ENCODE results near the gene PPP1R1A. TPM values are rescaled to one million over a fixed set of nuclear protein-coding genes. Genes with fewer than 3 reads are reported as not detected.

The PPP1R1A gene
- not detected in 2 replicates for total RNA-seq (2011; cell fraction: chromatin; rRNA removed; ENCODE audit: low replicate concordance)
- not detected in 2 replicates for total RNA-seq (2011; cell fraction: nucleolus; rRNA removed)
- total RNA-seq (2011; cell fraction: nucleoplasm; rRNA removed): not detected in 2 replicates
- not detected in 2 replicates for total RNA-seq (2014; rRNA removed)
- not detected in 2 replicates for total RNA-seq (2014; rRNA removed; fragmentation: Illumina TruSeq; extraction: Trizol)
- not detected in 2 replicates for total RNA-seq (2015; rRNA removed; fragmentation: Illumina TruSeq; extraction: Trizol)
- not detected in 2 replicates for total RNA-seq (2021)
- not detected in 2 replicates for polyA plus RNA-seq (2011; rRNA removed)
- polyA plus RNA-seq (2011; cell fraction: cytosol; rRNA removed): not detected in 2 replicates
- polyA plus RNA-seq (2011; cell fraction: nucleus; rRNA removed): not detected in 2 replicates
- polyA plus RNA-seq (2012): 0.07 TPM in 1 of 2 replicates, not detected in the other
- not detected in 2 replicates for polyA plus RNA-seq (2014; fragmentation: Illumina TruSeq; extraction: Trizol)
- not detected for polyA plus RNA-seq (2014; fragmentation: Nextera tagmentation; extraction: Ambion mirVana)
- polyA plus RNA-seq (2014; rRNA removed): not detected in 2 replicates
- not detected in 2 replicates for polyA minus RNA-seq (2011; rRNA and poly(A)+ RNA removed)
- not detected in 2 replicates for polyA minus RNA-seq (2011; cell fraction: cytosol; rRNA and poly(A)+ RNA removed)
- not detected in 2 replicates for polyA minus RNA-seq (2011; cell fraction: nucleus; rRNA and poly(A)+ RNA removed)
- Bru-seq, nascent RNA: not detected
- not detected for BruChase-seq, experiment 1, labeled RNA remaining after a 2-hour chase
- not detected for BruChase-seq, experiment 2, labeled RNA remaining after a 6-hour chase
- long read RNA-seq, experiment 1: 0 reads
- long read RNA-seq, experiment 2: 0 reads
- long read RNA-seq, experiment 3: 0 reads

- no TSS peak for BruUV-seq (replicated peaks)
- Histone ChIP-seq H3K36me3 (ENCODE audit: control insufficient read depth, insufficient read depth, low read length) (no peaks in the 10 kb centered on the region), H3K9me1 (ENCODE audit: control insufficient read depth, insufficient read depth, low read length) (no peaks in the 10 kb centered on the region), H3K27ac (ENCODE audit: extremely low read depth, low read depth, low read length) (no peak within 1 kb of the TSS), H2AFZ (ENCODE audit: low read depth, low read length) (no peak within 1 kb of the TSS), H3K79me2 (ENCODE audit: control insufficient read depth, insufficient read depth, low read length) (no peaks in the 10 kb centered on the region), H3K9me3 (replicated peaks; ENCODE audit: control insufficient read depth, insufficient read depth, low read depth, low read length) (no peaks in the 10 kb centered on the region), H3K4me3 (no peak within 1 kb of the TSS), H4K20me1 (replicated peaks; ENCODE audit: control insufficient read depth, insufficient read depth, low read length) (peaks cover 14% of the 10 kb centered on the region), H3K4me2 (ENCODE audit: insufficient read depth, low read length) (no peak within 1 kb of the TSS), H3K9ac (ENCODE audit: insufficient read depth in 1 of 2, low read depth in 2 of 2, low read length in 2 of 2) (no peak within 1 kb of the TSS), H3K4me1 (replicated peaks in 1 of 2; ENCODE audit: control insufficient read depth in 2 of 2, insufficient read depth in 2 of 2, low read length in 2 of 2) (peaks cover 0 to 9% of the 10 kb centered on the region in 2 experiments; a peak in 1 of 5 replicates), H3K27me3 (ENCODE audit: control insufficient read depth in 2 of 2, insufficient read depth in 2 of 2, low read length in 2 of 2) (peaks cover 38 to 79% of the 10 kb centered on the region in 2 experiments)
- ATAC-seq (no peak; the same call in 1 of the 3 replicates), DNase-seq (ENCODE audit: extremely low read depth in 1 of 4, low spot score in 3 of 4) (peak in 2 of 4 experiments; percentile 64 to 65), FAIRE-seq (no peak)
- ChIA-PET POLR2A (no interaction called here), CTCF (ENCODE audit: low intra/inter-chr PET ratio) (no interaction called here)
- WGBS (ENCODE audit: insufficient coverage, low coverage, missing lambda C conversion rate): 5% methylated on average over 40 of the region's 77 CpGs
- peak; percentile 37; the same call in 1 of the 2 replicates for TF ChIP-seq ZBTB7A (IDR thresholded peaks at IDR 0.05; ENCODE audit: borderline replicate concordance, control insufficient read depth, low read depth, low read length)
- TF ChIP-seq NR1H2 (CRISPR knock-in tag; IDR thresholded peaks at IDR 0.05): no peak
- TF ChIP-seq VEZF1 (CRISPR knock-in tag; IDR thresholded peaks at IDR 0.05): peak; percentile 31; the same call in 1 of the 2 replicates
- intact Hi-C loops (cut with micrococcal nuclease): no loop called here
- in situ Hi-C loops (cut with MboI): no loop called here
Observed at GRCh38 chr12:54588110-54588889, at the start of gene PPP1R1A. Gene PPP1R1A, minus strand, starts transcription at chr12:54588659. Its CDS starts 171 bp downstream, at chr12:54588488.
